Lower lobe of right lung (tissue), 2 donors: ENCODE results near the gene GUCD1. TPM values are rescaled to one million over a fixed set of nuclear protein-coding genes. Genes with fewer than 3 reads are reported as not detected.
A peak's percentile ranks its signal among the peaks of the same experiment; 100 is the strongest.
"Not testable (repeated sequence)": the region's sequence is repeated elsewhere in the genome, so short reads cannot be mapped to it uniquely, and the experiment has no call there.

Experiments
- ATAC-seq, 2 donors: fragments of 200-7000 bp; cut with Tn5 transposase; one replicate each; pipeline ENCODE4 v1.9.1; 2020 to 2022; ENCODE audit warnings: mild to moderate bottlenecking in 2 of 2, moderate library complexity in 2 of 2
- DNase-seq: peaks from one replicate; pipeline ENCODE4 v3.0.0-alpha.2; 2020
- H3K27ac ChIP-seq: fragments of 200-600 bp; one replicate; pipeline ENCODE4 v1.8.0; 2022
- H3K27me3 ChIP-seq: fragments of 200-600 bp; one replicate; pipeline ENCODE4 v1.8.0; 2022; ENCODE audit warnings: low read depth
- H3K36me3 ChIP-seq: fragments of 200-600 bp; one replicate; pipeline ENCODE4 v1.8.0; 2022; ENCODE audit warnings: mild to moderate bottlenecking
- H3K4me1 ChIP-seq: fragments of 200-600 bp; one replicate; pipeline ENCODE4 v1.8.0; 2022
- H3K4me3 ChIP-seq: fragments of 200-600 bp; one replicate; pipeline ENCODE4 v1.8.0; 2022; ENCODE audit warnings: mild to moderate bottlenecking
- H3K9me3 ChIP-seq: fragments of 200-600 bp; one replicate; pipeline ENCODE4 v1.8.0; 2022
- intact Hi-C: fragments of 100-400 bp; cut with DNase I; formaldehyde crosslinking; loops from one replicate; pipeline ENCODE4 v1.11.0; 2022
- total RNA-seq: library from RNA; stranded (reverse); fragmentation: NEBNext Ultra II Directional; extraction: Animal tissue kit (Norgen Biotek cat#: 25700); gene quantifications from one replicate; pipeline ENCODE4 v1.2.1, GENCODE V29; 2021
- TF ChIP-seq, protein P1 (sequence below): fragments of 200-600 bp; IDR thresholded peaks from one replicate; pipeline ENCODE4 v1.8.0; 2022; ENCODE audit warnings: antibody characterized with exemption, mild to moderate bottlenecking
- donor health status: DM: no; HTN: yes; CAD: no; lungs with severe emphysema.

Gene GUCD1
- total RNA-seq, 1 donor from 2014 or later, result 120 TPM

GRCh38 chr22:24563246-24563645 is 8.3 kb upstream of the GUCD1 start:
- Histone ChIP-seq H3K9me3 (no peaks in the 10 kb centered on the region), H3K27me3 (no peaks in the 10 kb centered on the region), H3K4me1 (peaks cover 42% of the 10 kb centered on the region), H3K27ac (no peak overlapping the region), H3K36me3 (peaks cover 73% of the 10 kb centered on the region), H3K4me3 (no peak overlapping the region)
- ATAC-seq, result no peak
- no peak for DNase-seq
- TF ChIP-seq, protein P1, sequence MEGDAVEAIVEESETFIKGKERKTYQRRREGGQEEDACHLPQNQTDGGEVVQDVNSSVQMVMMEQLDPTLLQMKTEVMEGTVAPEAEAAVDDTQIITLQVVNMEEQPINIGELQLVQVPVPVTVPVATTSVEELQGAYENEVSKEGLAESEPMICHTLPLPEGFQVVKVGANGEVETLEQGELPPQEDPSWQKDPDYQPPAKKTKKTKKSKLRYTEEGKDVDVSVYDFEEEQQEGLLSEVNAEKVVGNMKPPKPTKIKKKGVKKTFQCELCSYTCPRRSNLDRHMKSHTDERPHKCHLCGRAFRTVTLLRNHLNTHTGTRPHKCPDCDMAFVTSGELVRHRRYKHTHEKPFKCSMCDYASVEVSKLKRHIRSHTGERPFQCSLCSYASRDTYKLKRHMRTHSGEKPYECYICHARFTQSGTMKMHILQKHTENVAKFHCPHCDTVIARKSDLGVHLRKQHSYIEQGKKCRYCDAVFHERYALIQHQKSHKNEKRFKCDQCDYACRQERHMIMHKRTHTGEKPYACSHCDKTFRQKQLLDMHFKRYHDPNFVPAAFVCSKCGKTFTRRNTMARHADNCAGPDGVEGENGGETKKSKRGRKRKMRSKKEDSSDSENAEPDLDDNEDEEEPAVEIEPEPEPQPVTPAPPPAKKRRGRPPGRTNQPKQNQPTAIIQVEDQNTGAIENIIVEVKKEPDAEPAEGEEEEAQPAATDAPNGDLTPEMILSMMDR, result no peak
- intact Hi-C loops, result no loop called here

DNA sequence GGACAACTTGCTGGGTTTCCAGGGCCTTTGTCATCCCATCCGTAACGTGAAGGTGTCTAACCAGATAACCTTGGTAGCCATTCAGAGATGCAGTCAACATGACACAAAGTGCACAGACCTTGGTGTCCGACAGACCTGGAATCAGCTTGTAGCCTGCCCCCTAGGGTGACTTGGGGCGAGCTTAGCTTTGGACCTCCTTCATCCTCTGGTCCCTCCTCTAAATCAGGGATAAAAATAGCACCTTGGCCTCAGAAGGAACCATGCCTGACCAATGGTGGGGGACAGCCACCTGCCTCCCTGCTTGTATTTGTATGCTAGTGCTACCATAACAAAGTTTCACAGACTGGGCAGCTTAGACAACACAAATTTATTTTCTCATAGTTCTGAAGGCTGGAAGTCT is 4.5 kb upstream of the GUCD1 start:
- TF ChIP-seq, protein P1, result no peak
- peaks cover 34% of the 10 kb centered on the region for H3K4me1 ChIP-seq
- peaks cover 62% of the 10 kb centered on the region for H3K36me3 ChIP-seq
- no peak overlapping the region for H3K4me3 ChIP-seq
- H3K27ac ChIP-seq, result no peak overlapping the region
- H3K9me3 ChIP-seq, result no peaks in the 10 kb centered on the region
- no peak for ATAC-seq
- intact Hi-C loops, result no loop called here
- DNase-seq, result no peak
- no peaks in the 10 kb centered on the region for H3K27me3 ChIP-seq

DNA sequence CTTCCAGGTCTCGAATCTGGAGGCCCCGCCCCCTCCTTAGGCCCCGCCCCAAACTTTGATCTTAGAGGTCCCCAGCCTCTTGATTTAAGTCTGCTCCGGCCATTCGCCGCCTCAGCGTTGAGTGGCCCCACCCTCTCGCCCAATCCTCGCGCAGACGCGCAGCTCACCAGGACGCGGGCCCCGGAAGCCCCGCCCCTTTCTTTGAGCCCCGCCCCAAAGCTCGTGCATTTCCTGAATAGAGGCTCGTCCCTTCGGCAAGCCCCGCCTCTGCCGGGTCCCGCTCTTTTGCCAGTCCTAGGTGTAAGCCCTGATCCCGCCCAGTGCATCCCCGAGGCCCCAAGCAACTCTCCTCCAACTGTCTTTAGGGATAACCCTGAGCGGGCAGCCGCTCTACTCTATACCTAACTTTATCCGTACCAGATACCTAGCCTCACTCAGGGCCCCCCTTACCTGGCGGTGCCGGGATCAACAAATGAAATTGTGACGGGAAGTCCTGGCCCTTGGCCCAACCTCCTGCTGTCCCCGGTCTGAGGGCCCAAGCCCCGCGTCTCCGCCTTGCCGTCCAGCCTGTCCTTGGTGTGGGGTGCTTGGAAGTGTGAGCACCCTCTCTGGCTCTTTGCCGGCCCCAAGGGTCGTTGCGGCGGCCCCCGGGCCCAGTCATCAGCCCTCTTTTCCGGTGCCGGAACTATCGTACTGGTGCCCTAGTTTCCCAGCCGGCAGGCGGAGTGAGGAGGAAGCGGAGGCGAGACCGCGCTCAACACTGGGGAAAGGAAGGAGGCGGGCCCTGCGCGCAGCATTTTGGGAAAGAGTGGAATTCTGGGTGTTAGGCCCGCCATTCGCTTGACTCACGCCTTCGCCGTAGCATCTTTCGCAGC is 464 bp upstream of the GUCD1 start, which contains the start of gene SNRPD3:
TSS of gene SNRPD3 (plus strand) at position 835 of the 875 bp plus-strand sequence. CDS start 1,676 bp downstream, outside the sequence.
- H3K27ac ChIP-seq, result peak within 1 kb of the TSS; percentile 94
- peaks cover 52% of the 10 kb centered on the region for H3K4me1 ChIP-seq
- peak; percentile 96 to 97 for ATAC-seq
- H3K4me3 ChIP-seq, result peak within 1 kb of the TSS; percentile 76
- H3K36me3 ChIP-seq, result peaks cover 39% of the 10 kb centered on the region
- no peaks in the 10 kb centered on the region for H3K9me3 ChIP-seq
- H3K27me3 ChIP-seq, result no peaks in the 10 kb centered on the region
- intact Hi-C loops, result no loop called here
- DNase-seq, result peak; percentile 100
- TF ChIP-seq, protein P1, result peak; percentile 23

GRCh38 chr22:24553597-24554312 is 1.2 kb downstream of the GUCD1 start:
- peaks cover 66% of the 10 kb centered on the region for H3K4me1 ChIP-seq
- TF ChIP-seq, protein P1, result no peak
- no peak for ATAC-seq
- peak overlapping the region; percentile 76 for H3K4me3 ChIP-seq
- intact Hi-C loops, result no loop called here
- H3K27me3 ChIP-seq, result no peaks in the 10 kb centered on the region
- no peak for DNase-seq
- no peaks in the 10 kb centered on the region for H3K9me3 ChIP-seq
- H3K36me3 ChIP-seq, result peaks cover 37% of the 10 kb centered on the region
- H3K27ac ChIP-seq, result peak overlapping the region; percentile 94

- H3K27ac ChIP-seq, ATAC-seq: not testable (repeated sequence)
These were observed 2.2 kb downstream of the GUCD1 start for GRCh38 chr22:24552503-24553286.

More at GRCh38 chr22:24552503-24553286, 2.2 kb downstream of the GUCD1 start:
- H3K9me3 ChIP-seq, intact Hi-C loops, DNase-seq, H3K27me3 ChIP-seq: not testable (repeated sequence)
- Histone ChIP-seq H3K36me3 (peaks cover 37% of the 10 kb centered on the region), H3K4me1 (peaks cover 65% of the 10 kb centered on the region), H3K4me3 (peak overlapping the region; percentile 76)
